22Rv1 (cell line): ENCODE data around the gene OGA.

Experiments
- CTCF ChIP-seq: fragments of 450-650 bp; IDR thresholded peaks from 2 replicates; pipeline ENCODE4 v1.5.1; 2017; ENCODE audit warnings: mild to moderate bottlenecking
- ZFX ChIP-seq: fragments of 450-650 bp; IDR thresholded peaks from 2 replicates; pipeline ENCODE4 v1.6.1; 2017; ENCODE audit warnings: antibody characterized with exemption, borderline replicate concordance

- TF ChIP-seq CTCF (no peak), ZFX (no peak)
Measured at GRCh38 chr10:101829561-101830315, 11.5 kb upstream of the OGA start.
